Transverse colon (tissue), 4 donors: ENCODE data around the gene TNS3. TPM values are rescaled to one million over a fixed set of nuclear protein-coding genes. Genes with fewer than 3 reads are reported as not detected.

Source experiments
- DNase-seq: peaks from one replicate; pipeline ENCODE4 v3.0.0-alpha.2; 2019
- H3K27ac ChIP-seq, 4 donors: fragments of 200-600 bp; sonication (generic); 2 replicates each; pipeline ENCODE4 v1.5.1; 2016 to 2018; ENCODE audit warnings: inconsistent platforms in 4 of 4
- H3K27me3 ChIP-seq: fragments of 200-600 bp; sonication (generic); 2 replicates; pipeline ENCODE4 v1.5.1; 2017; ENCODE audit warnings: inconsistent platforms
- H3K36me3 ChIP-seq, 4 donors: fragments of 200-600 bp; sonication (generic); 2 replicates each; pipeline ENCODE4 v1.5.1; 2017 to 2019; ENCODE audit warnings: inconsistent platforms in 4 of 4
- H3K4me1 ChIP-seq, 4 donors: fragments of 200-600 bp; sonication (generic); 2 replicates each; pipeline ENCODE4 v1.5.1; 2017 to 2020; ENCODE audit warnings: inconsistent platforms in 4 of 4
- H3K4me3 ChIP-seq, 4 donors: fragments of 200-600 bp; sonication (generic); 1 replicate in 1 of 4; 2 replicates in 3 of 4; pipeline versions ENCODE4 v1.5.1 to v1.6.1; 2017 to 2019; ENCODE audit warnings: inconsistent platforms in 4 of 4
- H3K9me3 ChIP-seq, 2 donors: fragments of 200-600 bp; sonication (generic); 2 replicates each; pipeline ENCODE4 v1.5.1; 2017 to 2019; ENCODE audit warnings: inconsistent platforms in 2 of 2
- EP300 ChIP-seq: sonication (generic); formaldehyde crosslinking; IDR thresholded peaks from one replicate; pipeline ENCODE4 v1.6.1; 2017; ENCODE audit warnings: antibody characterized with exemption, low read depth
- POLR2A ChIP-seq: fragments of 450-650 bp; IDR thresholded peaks from one replicate; pipeline ENCODE4 v1.6.1; 2016; ENCODE audit warnings: antibody characterized with exemption, mild to moderate bottlenecking, moderate library complexity
- POLR2AphosphoS5 ChIP-seq, 3 donors: sonication (generic); formaldehyde crosslinking; IDR thresholded peaks; one replicate each; pipeline ENCODE4 v1.6.1; 2016; ENCODE audit warnings: antibody characterized with exemption in 3 of 3
- WGBS, 2 donors: methylation state at CpG; one replicate each; pipeline ENCODE4 v1.1.5; 2018; ENCODE audit warnings: low coverage in 1 of 2; 5-methylcytosine and 5-hydroxymethylcytosine counted together
- in situ Hi-C, 4 donors: fragments of 200-750 bp; cut with MboI; loops; one replicate each; pipeline versions ENCODE4 v1.15.0 to v1.15.1; 2017; ENCODE audit warnings: low sequenced_read_pairs in 3 of 4, low pct_ligation_motif_present in 1 of 4, low pct_unique_long_range_greater_than_20kb in 1 of 4
- intact Hi-C: fragments of 100-400 bp; cut with DNase I; formaldehyde crosslinking; loops from one replicate; pipeline ENCODE4 v1.15.1; 2023; ENCODE audit warnings: low total_unique reads
- total RNA-seq, 4 donors: library from RNA; depleted of rRNA; stranded (reverse); fragments of >200 nt; gene quantifications; one replicate each; pipeline ENCODE4 v1.1.0, GENCODE V29; 2016
- TF ChIP-seq, protein P1 (sequence below), 5 experiments: fragments of 200-600 bp in 3 of 5; fragments of 450-650 bp in 2 of 5; sonication (generic) in 3 of 5; IDR thresholded peaks; 1 replicate in 2 of 5; 2 replicates in 3 of 5; pipeline ENCODE4 v1.5.1; 2016 to 2017; ENCODE audit warnings: antibody characterized with exemption in 5 of 5, inconsistent platforms in 3 of 5, mild to moderate bottlenecking in 2 of 5, moderate library complexity in 1 of 5

Gene TNS3
- total RNA-seq, 4 donors from 2014 or later = 58.5 to 104 (median 72.7) TPM

DNA sequence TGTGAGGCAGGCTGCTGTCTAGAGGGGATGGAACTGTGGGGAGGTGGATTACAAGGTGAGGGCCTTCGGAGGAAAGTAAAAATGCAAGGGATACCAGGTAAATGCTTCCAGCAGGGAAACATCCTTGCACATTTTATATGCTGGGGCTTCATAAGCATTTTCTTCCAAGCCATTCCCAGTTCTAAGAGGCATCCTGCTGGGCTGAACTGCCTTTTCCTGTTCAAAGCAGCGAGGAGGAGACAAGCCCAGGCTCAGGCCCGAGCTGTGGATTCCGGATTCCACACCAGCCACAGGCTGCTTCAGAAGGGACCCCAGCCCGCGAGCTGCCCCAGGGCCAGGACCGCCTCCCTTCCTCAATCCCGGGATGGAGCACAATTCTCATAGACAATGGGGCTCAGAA, 249.7 kb downstream of the TNS3 start:
- H3K9me3 ChIP-seq = no peaks in the 10 kb centered on the region
- peaks cover 24 to 48% (median 34%) of the 10 kb centered on the region in 4 donors for H3K4me1 ChIP-seq
- 50 to 72% methylated on average over 1 to 8 of the region's 8 CpGs for WGBS, 2 donors
- in situ Hi-C loops (no loop called here), intact Hi-C loops (loop anchor here (5.0 kb wide), 1 partner anchor 40 kb away; no protein-coding TSS in a partner anchor)
- H3K4me3 ChIP-seq = no peak overlapping the region
- TF ChIP-seq POLR2AphosphoS5 (IDR thresholded peaks at IDR 0.05) = no peak
- TF ChIP-seq, protein P1, sequence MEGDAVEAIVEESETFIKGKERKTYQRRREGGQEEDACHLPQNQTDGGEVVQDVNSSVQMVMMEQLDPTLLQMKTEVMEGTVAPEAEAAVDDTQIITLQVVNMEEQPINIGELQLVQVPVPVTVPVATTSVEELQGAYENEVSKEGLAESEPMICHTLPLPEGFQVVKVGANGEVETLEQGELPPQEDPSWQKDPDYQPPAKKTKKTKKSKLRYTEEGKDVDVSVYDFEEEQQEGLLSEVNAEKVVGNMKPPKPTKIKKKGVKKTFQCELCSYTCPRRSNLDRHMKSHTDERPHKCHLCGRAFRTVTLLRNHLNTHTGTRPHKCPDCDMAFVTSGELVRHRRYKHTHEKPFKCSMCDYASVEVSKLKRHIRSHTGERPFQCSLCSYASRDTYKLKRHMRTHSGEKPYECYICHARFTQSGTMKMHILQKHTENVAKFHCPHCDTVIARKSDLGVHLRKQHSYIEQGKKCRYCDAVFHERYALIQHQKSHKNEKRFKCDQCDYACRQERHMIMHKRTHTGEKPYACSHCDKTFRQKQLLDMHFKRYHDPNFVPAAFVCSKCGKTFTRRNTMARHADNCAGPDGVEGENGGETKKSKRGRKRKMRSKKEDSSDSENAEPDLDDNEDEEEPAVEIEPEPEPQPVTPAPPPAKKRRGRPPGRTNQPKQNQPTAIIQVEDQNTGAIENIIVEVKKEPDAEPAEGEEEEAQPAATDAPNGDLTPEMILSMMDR (IDR thresholded peaks at IDR 0.05) = no peak
- TF ChIP-seq POLR2A = no peak
- TF ChIP-seq EP300 = no peak
- no peaks in the 10 kb centered on the region for H3K27me3 ChIP-seq
- no peak overlapping the region for H3K27ac ChIP-seq
- no peak for DNase-seq
- no peaks in the 10 kb centered on the region for H3K36me3 ChIP-seq

GRCh38 chr7:47331179-47331565, 250.7 kb downstream of the TNS3 start:
- DNase-seq = no peak
- no peak overlapping the region for H3K4me3 ChIP-seq
- H3K27ac ChIP-seq = no peak overlapping the region
- in situ Hi-C loops = no loop called here
- 82% methylated on average over 6 of the region's 6 CpGs; no CpG with 5 or more reads in 1 of the 2 donors for WGBS, 2 donors
- no peaks in the 10 kb centered on the region for H3K27me3 ChIP-seq
- peaks cover 26 to 59% (median 44%) of the 10 kb centered on the region in 4 donors for H3K4me1 ChIP-seq
- no peaks in the 10 kb centered on the region for H3K9me3 ChIP-seq
- no peaks in the 10 kb centered on the region for H3K36me3 ChIP-seq
- no peak for TF ChIP-seq POLR2A
- TF ChIP-seq POLR2AphosphoS5 (IDR thresholded peaks at IDR 0.05) = no peak
- no peak for TF ChIP-seq EP300
- TF ChIP-seq, protein P1 (IDR thresholded peaks at IDR 0.05) = no peak
- intact Hi-C loops = loop anchor here (5.0 kb wide), 1 partner anchor 41 kb away; no protein-coding TSS in a partner anchor

DNA sequence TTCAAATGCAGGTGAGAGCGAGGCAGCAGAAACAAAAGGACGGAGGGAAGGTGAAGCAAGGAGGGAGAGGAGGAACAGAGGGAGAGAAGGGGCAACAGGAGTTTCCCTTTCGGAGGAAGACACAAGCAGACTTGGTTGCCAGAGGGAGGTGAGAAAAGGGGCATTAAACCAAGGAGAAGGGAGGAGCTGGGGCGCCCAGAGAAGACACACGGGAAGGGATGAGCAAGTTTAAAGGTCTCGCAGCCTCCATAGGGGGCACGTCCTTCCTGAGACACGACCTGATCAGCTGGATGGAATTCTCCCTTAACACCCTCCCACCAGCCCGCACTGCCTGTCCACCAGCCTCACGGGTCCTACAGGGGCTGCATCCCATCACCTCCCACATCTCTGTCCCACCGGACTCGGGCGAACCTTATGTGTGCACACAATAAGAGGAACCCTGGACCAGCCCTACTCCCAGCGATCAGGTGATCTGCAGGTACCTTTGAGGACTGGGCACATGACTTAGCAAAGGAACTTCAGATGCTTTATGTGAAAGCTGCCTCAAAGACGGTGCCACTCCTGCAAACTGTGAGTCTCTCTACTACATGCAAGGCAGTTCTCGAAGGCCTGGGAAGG, 251.2 kb downstream of the TNS3 start:
- H3K27ac ChIP-seq = no peak overlapping the region
- in situ Hi-C loops (no loop called here), intact Hi-C loops (loop anchor here (5.0 kb wide), 1 partner anchor 42 kb away; no protein-coding TSS in a partner anchor)
- no peaks in the 10 kb centered on the region for H3K36me3 ChIP-seq
- no peaks in the 10 kb centered on the region for H3K27me3 ChIP-seq
- no peaks in the 10 kb centered on the region for H3K9me3 ChIP-seq
- TF ChIP-seq, protein P1 (IDR thresholded peaks at IDR 0.05) = no peak
- TF ChIP-seq EP300 (no peak), POLR2AphosphoS5 (IDR thresholded peaks at IDR 0.05) (no peak), POLR2A (no peak)
- peaks cover 31 to 62% (median 46%) of the 10 kb centered on the region in 4 donors for H3K4me1 ChIP-seq
- 80 to 86% methylated on average over 7 to 16 of the region's 16 CpGs for WGBS, 2 donors
- no peak overlapping the region for H3K4me3 ChIP-seq
- no peak for DNase-seq

DNA sequence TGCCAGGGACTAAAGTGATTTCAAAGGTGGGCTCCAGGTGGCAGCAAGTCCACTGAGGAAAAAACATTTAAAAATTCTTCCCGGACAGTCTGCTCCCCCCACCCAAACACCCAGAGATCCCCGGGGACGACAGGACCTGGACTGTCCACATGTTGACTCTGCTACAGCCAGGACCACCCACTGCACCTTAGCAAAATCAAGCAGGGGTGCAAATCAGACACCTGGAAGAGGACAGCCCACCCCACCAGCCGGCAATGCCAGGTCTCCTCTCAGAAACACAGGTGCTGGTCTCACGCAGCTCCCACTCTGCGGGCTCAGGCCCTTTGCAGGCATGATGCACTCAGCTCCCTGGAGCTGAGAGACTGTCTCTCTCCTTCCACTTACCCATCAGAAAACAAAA, 251.9 kb downstream of the TNS3 start:
- peak overlapping the region in 2 of 4 donors; percentile 60 to 88 for H3K27ac ChIP-seq
- H3K4me1 ChIP-seq = peaks cover 32 to 62% (median 46%) of the 10 kb centered on the region in 4 donors

More for the DNA sequence above, 251.9 kb downstream of the TNS3 start:
- Histone ChIP-seq H3K9me3 (no peaks in the 10 kb centered on the region), H3K36me3 (no peaks in the 10 kb centered on the region), H3K4me3 (no peak overlapping the region), H3K27me3 (no peaks in the 10 kb centered on the region)
- no peak for DNase-seq
- 73% methylated on average over 6 of the region's 6 CpGs; no CpG with 5 or more reads in 1 of the 2 donors for WGBS, 2 donors
- in situ Hi-C loops (no loop called here), intact Hi-C loops (loop anchor here (5.0 kb wide), 1 partner anchor 42 kb away; no protein-coding TSS in a partner anchor)
- TF ChIP-seq POLR2A (no peak), POLR2AphosphoS5 (IDR thresholded peaks at IDR 0.05) (no peak)
